ENCODE results near the gene SLC66A2.

GRCh38 chr18:79874553-79875530 lies 76.6 kb downstream of the SLC66A2 start:
- TF ChIP-seq CTCF (IDR thresholded peaks at IDR 0.05): no peak
- no peak for TF ChIP-seq POLR2A (IDR thresholded peaks at IDR 0.05)

Measured in lower leg skin (tissue), 3 donors.